HEK293T (cell line): ENCODE data around the gene HGFAC.

Experiments used
- ARNT ChIP-seq: fragments of 450-650 bp; IDR thresholded peaks from 2 replicates; pipeline ENCODE4 v1.6.1; 2017; ENCODE audit warnings: mild to moderate bottlenecking
- CTBP1 ChIP-seq: fragments of 450-650 bp; IDR thresholded peaks from 2 replicates; pipeline ENCODE4 v1.6.1; 2016; ENCODE audit warnings: borderline replicate concordance
- ELF4 ChIP-seq: fragments of 450-650 bp; IDR thresholded peaks from 2 replicates; pipeline ENCODE4 v1.6.1; 2017; ENCODE audit warnings: antibody characterized with exemption
- FOXK2 ChIP-seq: fragments of 450-650 bp; IDR thresholded peaks from 2 replicates; pipeline ENCODE4 v1.6.1; 2016; ENCODE audit warnings: mild to moderate bottlenecking
- LEF1 ChIP-seq: fragments of 450-650 bp; IDR thresholded peaks from 2 replicates; pipeline ENCODE4 v1.6.1; 2017; ENCODE audit warnings: mild to moderate bottlenecking, borderline replicate concordance
- SUZ12 ChIP-seq: fragments of 450-650 bp; IDR thresholded peaks from 2 replicates; pipeline ENCODE4 v1.6.1; 2016; ENCODE audit warnings: mild to moderate bottlenecking
- ZNF384 ChIP-seq: fragments of 450-650 bp; IDR thresholded peaks from 2 replicates; pipeline ENCODE4 v1.6.1; 2016

DNA sequence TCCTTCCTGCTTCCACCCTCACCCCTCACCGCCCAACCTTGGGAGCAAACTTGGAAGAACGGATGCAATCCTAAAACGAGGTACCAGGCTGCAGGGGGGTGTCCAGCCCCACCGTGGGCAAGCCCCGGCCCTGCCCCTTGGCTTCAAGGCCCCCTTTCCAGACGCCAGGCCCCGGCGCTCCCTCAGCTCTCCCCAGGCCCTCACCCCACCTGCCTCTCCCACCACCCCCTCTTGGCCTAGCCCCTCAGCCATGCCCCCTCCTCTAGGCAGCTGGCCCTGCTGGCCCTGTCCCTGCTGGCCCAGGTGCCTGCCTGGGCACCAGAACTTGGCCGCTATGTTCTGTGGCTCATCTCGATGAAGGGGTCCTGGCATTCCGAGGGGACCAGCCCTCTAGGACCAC is 56.6 kb downstream of the HGFAC start:
- TF ChIP-seq FOXK2: no peak
- no peak for TF ChIP-seq SUZ12
- no peak for TF ChIP-seq CTBP1
- no peak for TF ChIP-seq ARNT
- TF ChIP-seq ELF4: no peak
- TF ChIP-seq LEF1: no peak
- TF ChIP-seq ZNF384: no peak
